HuH-7.5 (cell line): ENCODE measurements around the gene PCDHA10.

Experiments
- DNase-seq: peaks from one replicate; pipeline ENCODE4 v3.0.0; 2011; ENCODE audit warnings: low spot score

PCDHA10 gene

GRCh38 chr5:140883927-140884697 lies 28.4 kb downstream of the PCDHA10 start:
- no peak for DNase-seq

DNA sequence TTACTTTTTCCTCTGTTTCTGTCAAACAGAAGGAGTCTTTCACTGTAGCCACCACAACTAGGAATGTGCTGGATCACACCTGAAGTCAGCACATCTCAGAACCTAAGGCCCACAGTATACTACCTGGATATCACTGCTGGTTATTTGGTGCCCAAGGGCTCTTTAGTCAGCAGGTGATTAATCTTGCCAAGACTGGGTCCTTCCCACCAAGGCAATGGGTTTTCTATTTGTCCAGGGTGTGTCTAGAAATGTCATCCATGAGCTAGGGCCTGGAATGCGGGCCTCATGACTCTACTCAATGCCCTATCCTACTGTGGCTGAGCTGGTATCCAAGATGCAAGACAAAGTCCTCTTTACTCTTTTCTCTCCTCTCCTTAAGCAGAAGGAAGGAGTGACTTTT lies 60.6 kb downstream of the PCDHA10 start:
- no peak for DNase-seq
